Measurements from ENCODE around the gene TBK1.

DNA sequence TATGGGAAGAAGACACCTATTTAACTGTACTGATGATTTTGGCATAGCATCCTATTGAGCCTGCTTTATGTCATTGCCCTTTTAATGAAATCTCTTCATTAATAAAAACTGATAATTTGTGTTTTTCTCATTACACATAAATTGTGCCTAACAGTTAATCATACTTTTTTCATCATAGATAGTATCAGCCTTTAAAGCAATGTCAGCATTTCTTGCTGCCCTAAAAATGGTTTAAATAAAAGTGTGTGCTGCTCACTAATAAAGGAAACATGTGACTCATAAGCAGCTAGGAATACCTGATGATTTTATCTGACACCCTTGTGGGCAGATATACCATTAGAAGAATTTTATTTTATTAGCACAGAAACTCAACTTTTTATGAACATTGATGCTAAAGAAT is 26.7 kb downstream of the TBK1 start:
- TF ChIP-seq CTCF (IDR thresholded peaks at IDR 0.05) (no peak), POLR2A (IDR thresholded peaks at IDR 0.05) (no peak)
